ENCODE results near the gene TFDP1. TPM values are rescaled to one million over a fixed set of nuclear protein-coding genes. Genes with fewer than 3 reads are reported as not detected.

The TFDP1 gene
- total RNA-seq = 36.1 TPM

GRCh38 chr13:113584205-113584869, at the start of gene TFDP1:
TFDP1 (plus strand) TSS chr13:113584753; CDS start chr13:113585838, 1,085 bp downstream.
- intact Hi-C loops (cut with DNase I) = no loop called here
- DNase-seq (ENCODE audit: low spot score) = peak; percentile 79
- peak; percentile 92 for ATAC-seq

GRCh38 chr13:113535381-113535781, 49.2 kb upstream of the TFDP1 start:
- intact Hi-C loops (cut with DNase I) = no loop called here
- ATAC-seq (no peak), DNase-seq (ENCODE audit: low spot score) (peak; percentile 41)

DNA sequence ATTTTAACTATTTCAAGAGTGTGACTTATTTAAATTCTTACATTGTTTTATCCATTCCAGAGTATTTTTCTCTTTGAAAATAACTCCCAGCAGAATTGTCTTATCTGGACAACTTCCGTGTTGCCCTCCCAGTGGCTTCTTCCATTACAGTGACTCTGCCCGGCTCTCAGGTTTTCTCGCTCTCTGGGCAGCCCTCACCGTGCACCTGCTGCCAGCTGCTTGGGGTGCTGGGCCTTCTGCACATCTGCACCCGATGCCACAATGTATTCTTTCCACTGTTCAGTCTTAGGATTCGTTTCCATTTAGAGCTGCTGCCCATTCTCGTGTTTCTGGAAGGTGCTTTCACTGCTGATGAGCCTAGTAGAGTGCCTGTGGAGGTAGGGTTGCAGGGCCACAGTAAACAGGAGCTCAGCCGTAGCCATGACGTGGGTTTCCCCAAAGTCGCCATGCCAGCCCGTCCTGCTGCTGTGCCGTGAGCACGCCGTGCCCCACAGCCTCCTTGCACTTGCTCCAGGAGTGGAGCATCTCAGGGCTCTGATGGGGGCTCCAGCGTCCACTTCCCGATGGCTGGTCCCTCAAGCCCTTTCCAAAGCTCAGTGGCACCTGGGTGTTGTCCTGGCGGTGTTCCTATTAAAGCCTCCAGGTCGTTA, 48.0 kb upstream of the TFDP1 start:
- ATAC-seq = no peak
- DNase-seq (ENCODE audit: low spot score) = peak; percentile 35
- intact Hi-C loops (cut with DNase I) = no loop called here

- DNase-seq (ENCODE audit: low spot score) = peak; percentile 41
- intact Hi-C loops (cut with DNase I) = no loop called here
- no peak for ATAC-seq
Measured at GRCh38 chr13:113537205-113537604, 47.3 kb upstream of the TFDP1 start.

DNA sequence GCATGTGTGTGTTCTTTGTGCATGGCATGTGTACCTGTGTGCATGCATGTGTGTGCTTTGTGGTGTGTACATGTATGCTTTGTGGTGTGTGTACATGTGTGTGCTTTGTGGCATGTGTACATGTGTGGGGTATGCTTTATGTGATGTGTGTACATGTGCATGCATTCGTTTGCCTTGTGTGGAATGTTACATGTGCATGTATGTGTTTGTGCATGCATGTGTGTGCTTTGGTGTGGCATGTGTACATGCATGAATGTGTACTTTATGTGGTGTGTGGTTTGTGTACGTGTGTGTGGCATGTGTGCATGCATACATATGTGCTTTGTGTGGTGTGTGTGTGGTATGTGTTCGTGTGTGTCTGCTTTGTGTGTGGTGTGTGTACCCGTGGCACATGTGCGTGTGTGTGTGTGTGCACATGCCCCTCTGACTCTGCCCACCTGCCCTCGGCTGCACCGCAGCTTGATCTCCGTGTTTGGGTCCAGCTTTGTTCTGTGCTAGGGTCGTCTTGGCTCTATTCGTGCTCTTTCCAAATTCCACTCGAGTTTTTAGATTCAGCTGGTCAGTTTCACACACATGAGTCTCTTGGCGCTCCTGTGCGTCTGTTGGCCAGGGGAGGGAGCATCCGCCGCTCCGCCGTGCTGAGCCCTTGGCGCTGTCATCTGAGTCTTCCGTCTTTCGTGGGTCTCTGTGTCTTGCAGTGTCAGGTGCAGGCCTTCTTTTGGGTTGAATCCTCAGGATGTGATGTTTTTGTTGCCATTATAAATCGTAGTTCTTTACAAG, 46.5 kb upstream of the TFDP1 start:
- DNase-seq (ENCODE audit: low spot score) (peak; percentile 30), ATAC-seq (no peak)
- intact Hi-C loops (cut with DNase I) = no loop called here

DNA sequence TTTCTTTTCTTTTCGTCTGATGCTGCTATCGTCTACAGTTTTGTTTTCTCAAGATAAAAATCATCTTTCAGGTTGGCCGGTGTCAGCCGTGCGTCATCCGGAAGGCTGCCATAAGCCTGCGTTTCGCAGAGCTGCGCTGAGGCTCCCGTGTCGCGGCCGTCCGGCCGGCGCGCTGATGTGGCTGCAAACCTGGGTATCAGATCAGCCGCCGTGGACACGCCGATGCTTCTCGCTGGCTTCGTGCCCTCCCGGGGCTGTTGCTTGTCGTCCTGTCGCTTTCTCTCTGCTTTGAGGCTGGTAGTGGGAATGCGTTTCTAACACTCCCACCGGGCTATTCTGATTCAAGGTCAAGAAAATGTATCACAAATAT, 45.9 kb upstream of the TFDP1 start:
- DNase-seq (ENCODE audit: low spot score) (peak; percentile 33), ATAC-seq (no peak)
- intact Hi-C loops (cut with DNase I) = no loop called here

DNA sequence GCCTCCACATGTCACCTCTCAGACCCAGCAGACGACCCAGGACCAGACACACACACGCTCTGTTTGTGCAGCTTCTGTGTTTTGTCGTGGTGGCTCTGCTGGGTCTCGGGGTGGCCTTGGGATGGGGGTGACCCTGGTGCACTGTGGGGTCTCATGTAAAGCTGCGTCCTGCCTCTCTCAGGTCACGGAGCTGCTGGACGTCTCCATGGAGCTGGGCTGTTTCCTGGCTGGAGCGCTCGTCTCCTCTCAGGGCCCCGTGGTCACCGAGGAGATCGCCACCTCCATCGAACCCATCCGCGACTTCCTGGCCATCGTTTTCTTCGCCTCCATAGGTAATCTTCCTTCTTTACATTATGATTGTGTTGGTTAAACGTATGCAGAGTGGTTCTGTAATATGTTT, 45.4 kb upstream of the TFDP1 start:
- intact Hi-C loops (cut with DNase I) = no loop called here
- ATAC-seq = no peak
- peak; percentile 38 for DNase-seq (ENCODE audit: low spot score)

DNA sequence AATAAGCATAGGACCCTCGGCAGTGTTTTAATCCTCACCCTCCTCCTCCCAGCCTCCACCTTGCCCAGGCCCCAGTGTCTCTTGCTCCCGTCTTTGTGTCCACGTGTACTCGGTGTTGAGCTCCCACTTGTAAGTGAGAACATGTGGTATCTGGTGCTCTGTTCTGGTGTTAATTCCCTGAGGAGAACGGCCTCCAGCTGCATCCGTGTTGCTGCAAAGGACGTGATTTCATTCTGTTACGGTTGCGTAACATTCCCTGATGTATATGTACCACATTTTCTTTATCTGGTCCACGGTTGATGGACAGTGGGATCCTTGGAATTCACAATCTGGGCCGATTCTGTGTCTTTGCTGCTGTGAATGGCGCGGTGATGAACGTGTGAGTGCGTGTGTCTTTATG, 44.7 kb upstream of the TFDP1 start:
- DNase-seq (ENCODE audit: low spot score) = peak; percentile 10
- intact Hi-C loops (cut with DNase I) = no loop called here
- peak; percentile 24 for ATAC-seq

- DNase-seq (ENCODE audit: low spot score) = no peak
- ATAC-seq = no peak
- intact Hi-C loops (cut with DNase I) = no loop called here
Measured at GRCh38 chr13:113540523-113540922, 44.0 kb upstream of the TFDP1 start.

- DNase-seq (ENCODE audit: low spot score) (peak; percentile 34), ATAC-seq (no peak)
- intact Hi-C loops (cut with DNase I) = no loop called here
Measured at GRCh38 chr13:113542751-113543424, 41.7 kb upstream of the TFDP1 start.

- peak; percentile 51 for DNase-seq (ENCODE audit: low spot score)
- intact Hi-C loops (cut with DNase I) = no loop called here
- ATAC-seq = no peak
Measured at GRCh38 chr13:113544071-113544891, 40.3 kb upstream of the TFDP1 start.

- intact Hi-C loops (cut with DNase I) = no loop called here
- no peak for ATAC-seq
Measured at GRCh38 chr13:113544896-113545295, 39.7 kb upstream of the TFDP1 start.

GRCh38 chr13:113545455-113545930, 39.1 kb upstream of the TFDP1 start:
- ATAC-seq (peak; percentile 72), DNase-seq (ENCODE audit: low spot score) (peak; percentile 53)
- intact Hi-C loops (cut with DNase I) = no loop called here

More at GRCh38 chr13:113544896-113545295, 39.7 kb upstream of the TFDP1 start:
- DNase-seq (ENCODE audit: low spot score) = peak; percentile 34

DNA sequence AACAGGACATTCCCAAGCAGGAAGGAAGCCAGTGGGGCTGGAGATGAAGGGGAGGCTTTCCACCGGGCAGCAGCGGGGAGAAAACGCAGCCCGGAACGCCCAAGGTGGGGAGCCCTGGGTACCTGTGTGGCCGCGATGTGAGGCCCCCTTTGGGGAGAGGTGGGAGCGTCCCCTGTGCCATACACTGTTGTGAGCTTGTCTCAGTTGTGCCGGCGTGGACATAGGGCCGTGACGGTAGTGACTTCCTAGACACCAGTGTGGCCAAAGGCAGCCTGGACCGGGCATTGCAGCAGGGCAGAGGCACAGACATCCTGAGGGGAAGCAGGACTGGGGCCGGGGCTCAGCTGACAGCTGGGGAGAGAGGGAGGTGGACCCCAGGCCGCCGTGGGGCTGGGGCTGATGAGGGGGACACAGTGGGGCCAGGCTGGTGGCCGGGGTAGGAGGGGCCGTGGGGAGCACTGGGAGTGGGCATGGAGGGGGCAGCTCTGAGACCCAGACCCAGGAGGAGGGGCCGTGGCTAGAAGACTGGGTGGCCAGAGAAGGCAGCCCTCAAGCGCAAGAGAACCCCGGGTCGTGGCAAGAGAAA, 38.5 kb upstream of the TFDP1 start:
- peak; percentile 57 for DNase-seq (ENCODE audit: low spot score)
- intact Hi-C loops (cut with DNase I) = no loop called here
- ATAC-seq = peak; percentile 23

DNA sequence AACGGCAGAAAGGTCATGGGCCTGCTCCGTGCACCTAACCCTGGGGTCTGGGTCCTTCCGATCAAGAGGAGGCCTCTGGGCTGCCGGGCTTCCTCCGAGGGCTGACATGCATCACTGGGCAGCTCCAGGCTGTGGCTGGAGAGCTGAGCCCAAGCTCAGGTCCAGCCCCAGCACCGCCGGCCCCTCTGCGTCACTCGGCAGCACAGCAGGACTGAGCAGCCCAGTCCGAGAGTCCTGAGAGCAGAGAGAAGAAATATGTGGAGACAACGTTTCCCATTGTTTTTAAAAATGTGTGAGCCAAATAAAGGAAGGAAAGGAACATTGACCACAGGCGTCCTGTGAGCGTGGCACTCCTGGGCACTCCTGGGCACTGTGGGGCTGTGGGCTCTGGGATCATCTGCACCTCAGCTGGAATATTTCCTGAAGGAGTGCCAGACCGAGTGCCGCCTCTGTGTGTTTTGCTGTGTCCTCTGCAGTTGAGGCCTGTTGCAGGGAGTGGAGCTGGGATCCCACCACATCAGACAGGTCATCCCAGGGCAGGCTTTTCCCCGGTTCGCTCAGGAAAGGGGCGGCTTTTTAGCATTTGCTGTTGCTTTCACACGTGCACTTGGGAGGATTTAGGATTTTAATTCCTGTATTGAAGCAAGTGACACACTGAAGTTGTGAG, 37.8 kb upstream of the TFDP1 start:
- intact Hi-C loops (cut with DNase I) = no loop called here
- ATAC-seq (peak; percentile 93), DNase-seq (ENCODE audit: low spot score) (peak; percentile 76)

GRCh38 chr13:113547238-113547971, 37.1 kb upstream of the TFDP1 start:
- ATAC-seq = peak; percentile 70
- no peak for DNase-seq (ENCODE audit: low spot score)
- intact Hi-C loops (cut with DNase I) = no loop called here

DNA sequence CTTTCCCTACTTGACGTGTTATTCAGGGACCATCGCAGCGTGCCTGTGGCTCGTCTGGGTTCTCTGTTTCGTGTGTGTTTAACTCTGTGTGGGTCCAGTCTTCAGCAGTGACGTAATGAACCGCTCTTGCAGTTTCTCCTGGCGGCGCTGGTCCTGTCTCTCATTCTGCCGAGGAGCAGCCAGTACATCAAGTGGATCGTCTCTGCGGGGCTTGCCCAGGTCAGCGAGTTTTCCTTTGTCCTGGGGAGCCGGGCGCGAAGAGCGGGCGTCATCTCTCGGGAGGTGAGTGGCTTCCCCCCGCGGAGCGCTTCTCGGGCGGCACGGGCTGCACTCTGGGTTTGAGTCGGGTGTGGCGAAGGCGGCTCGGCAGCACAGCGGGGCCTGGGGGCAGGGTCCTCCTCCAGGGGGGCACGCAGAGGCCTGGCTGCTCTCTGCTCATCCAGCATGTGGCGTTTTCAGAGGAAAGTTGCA, 36.3 kb upstream of the TFDP1 start:
- DNase-seq (ENCODE audit: low spot score) (no peak), ATAC-seq (no peak)
- intact Hi-C loops (cut with DNase I) = no loop called here
